ENCODE data around the gene CRYBB3. TPM values are rescaled to one million over a fixed set of nuclear protein-coding genes. Genes with fewer than 3 reads are reported as not detected.
"Not testable (repeated sequence)": the region's sequence is repeated elsewhere in the genome, so short reads cannot be mapped to it uniquely, and the experiment has no call there.

Gene CRYBB3
- total and polyA plus RNA-seq, 9 donors = 0.13 to 0.59 (median 0.28) TPM; not detected in 3

GRCh38 chr22:25203082-25203481 lies 3.4 kb downstream of the CRYBB3 start:
- Histone ChIP-seq H3K36me3 (ENCODE audit: control insufficient read depth, insufficient read depth, low read length) (no peaks in the 10 kb centered on the region), H3K4me1 (ENCODE audit: control insufficient read depth, insufficient read depth, low read length) (no peaks in the 10 kb centered on the region), H3K4me3 (ENCODE audit: low read length) (no peak overlapping the region), H3K27ac (ENCODE audit: low read length) (no peak overlapping the region), H3K9me3 (replicated peaks; ENCODE audit: control insufficient read depth, low read depth, low read length) (no peaks in the 10 kb centered on the region), H3K27me3 (ENCODE audit: control insufficient read depth, insufficient read depth, low read length) (no peaks in the 10 kb centered on the region)
- no peak for DNase-seq
- no CpG with 5 or more reads among the region's 4 CpGs for WGBS (ENCODE audit: insufficient coverage)

GRCh38 chr22:25204547-25204946 lies 4.9 kb downstream of the CRYBB3 start:
- not testable (repeated sequence) for H3K9me3 ChIP-seq (replicated peaks; ENCODE audit: control insufficient read depth, low read depth, low read length); H3K4me1 ChIP-seq (ENCODE audit: control insufficient read depth, insufficient read depth, low read length); H3K36me3 ChIP-seq (ENCODE audit: control insufficient read depth, insufficient read depth, low read length); H3K4me3 ChIP-seq (ENCODE audit: low read length); DNase-seq; H3K27ac ChIP-seq (ENCODE audit: low read length); H3K27me3 ChIP-seq (ENCODE audit: control insufficient read depth, insufficient read depth, low read length)
- 55% methylated on average over 2 of the region's 7 CpGs for WGBS (ENCODE audit: insufficient coverage)

GRCh38 chr22:25205847-25206246 lies 6.2 kb downstream of the CRYBB3 start:
- H3K27me3 ChIP-seq (ENCODE audit: control insufficient read depth, insufficient read depth, low read length) = no peaks in the 10 kb centered on the region
- H3K36me3 ChIP-seq (ENCODE audit: control insufficient read depth, insufficient read depth, low read length) = no peaks in the 10 kb centered on the region
- WGBS (ENCODE audit: insufficient coverage) = no CpG with 5 or more reads among the region's 1 CpG

GRCh38 chr22:25206998-25207397 lies 7.3 kb downstream of the CRYBB3 start:
- H3K4me3 ChIP-seq (ENCODE audit: low read length) = no peak overlapping the region
- H3K36me3 ChIP-seq (ENCODE audit: control insufficient read depth, insufficient read depth, low read length) = no peaks in the 10 kb centered on the region
- WGBS (ENCODE audit: insufficient coverage) = 88% methylated on average over 21 of the region's 21 CpGs
- no peak overlapping the region for H3K27ac ChIP-seq (ENCODE audit: low read length)
- no peaks in the 10 kb centered on the region for H3K27me3 ChIP-seq (ENCODE audit: control insufficient read depth, insufficient read depth, low read length)
- DNase-seq = no peak
- H3K4me1 ChIP-seq (ENCODE audit: control insufficient read depth, insufficient read depth, low read length) = no peaks in the 10 kb centered on the region
- no peaks in the 10 kb centered on the region for H3K9me3 ChIP-seq (replicated peaks; ENCODE audit: control insufficient read depth, low read depth, low read length)

More at GRCh38 chr22:25205847-25206246, 6.2 kb downstream of the CRYBB3 start:
- no peak overlapping the region for H3K4me3 ChIP-seq (ENCODE audit: low read length)
- H3K27ac ChIP-seq (ENCODE audit: low read length) = no peak overlapping the region
- H3K9me3 ChIP-seq (replicated peaks; ENCODE audit: control insufficient read depth, low read depth, low read length) = no peaks in the 10 kb centered on the region
- no peak for DNase-seq
- H3K4me1 ChIP-seq (ENCODE audit: control insufficient read depth, insufficient read depth, low read length) = no peaks in the 10 kb centered on the region

GRCh38 chr22:25207553-25208157 lies 8.0 kb downstream of the CRYBB3 start:
- Histone ChIP-seq H3K4me3 (ENCODE audit: low read length) (no peak overlapping the region), H3K27ac (ENCODE audit: low read length) (no peak overlapping the region), H3K27me3 (ENCODE audit: control insufficient read depth, insufficient read depth, low read length) (no peaks in the 10 kb centered on the region), H3K9me3 (replicated peaks; ENCODE audit: control insufficient read depth, low read depth, low read length) (no peaks in the 10 kb centered on the region), H3K4me1 (ENCODE audit: control insufficient read depth, insufficient read depth, low read length) (no peaks in the 10 kb centered on the region), H3K36me3 (ENCODE audit: control insufficient read depth, insufficient read depth, low read length) (no peaks in the 10 kb centered on the region)
- no peak for DNase-seq
- WGBS (ENCODE audit: insufficient coverage) = 100% methylated on average over 1 of the region's 2 CpGs

GRCh38 chr22:25208328-25208727 lies 8.7 kb downstream of the CRYBB3 start:
- WGBS (ENCODE audit: insufficient coverage) = 66% methylated on average over 2 of the region's 2 CpGs
- H3K27me3 ChIP-seq (ENCODE audit: control insufficient read depth, insufficient read depth, low read length) = no peaks in the 10 kb centered on the region
- H3K36me3 ChIP-seq (ENCODE audit: control insufficient read depth, insufficient read depth, low read length) = no peaks in the 10 kb centered on the region
- H3K4me3 ChIP-seq (ENCODE audit: low read length) = no peak overlapping the region
- DNase-seq = no peak
- H3K27ac ChIP-seq (ENCODE audit: low read length) = no peak overlapping the region
- no peaks in the 10 kb centered on the region for H3K4me1 ChIP-seq (ENCODE audit: control insufficient read depth, insufficient read depth, low read length)
- peaks cover 1% of the 10 kb centered on the region for H3K9me3 ChIP-seq (replicated peaks; ENCODE audit: control insufficient read depth, low read depth, low read length)

GRCh38 chr22:25208743-25209505 lies 9.3 kb downstream of the CRYBB3 start:
- no peak for DNase-seq
- Histone ChIP-seq H3K4me1 (ENCODE audit: control insufficient read depth, insufficient read depth, low read length) (no peaks in the 10 kb centered on the region), H3K27ac (ENCODE audit: low read length) (no peak overlapping the region), H3K4me3 (ENCODE audit: low read length) (no peak overlapping the region), H3K27me3 (ENCODE audit: control insufficient read depth, insufficient read depth, low read length) (no peaks in the 10 kb centered on the region), H3K36me3 (ENCODE audit: control insufficient read depth, insufficient read depth, low read length) (no peaks in the 10 kb centered on the region), H3K9me3 (replicated peaks; ENCODE audit: control insufficient read depth, low read depth, low read length) (peaks cover 4% of the 10 kb centered on the region)
- 92% methylated on average over 6 of the region's 17 CpGs for WGBS (ENCODE audit: insufficient coverage)

- no peak for DNase-seq
- Histone ChIP-seq H3K9me3 (replicated peaks; ENCODE audit: control insufficient read depth, low read depth, low read length) (peaks cover 4% of the 10 kb centered on the region), H3K36me3 (ENCODE audit: control insufficient read depth, insufficient read depth, low read length) (no peaks in the 10 kb centered on the region), H3K4me1 (ENCODE audit: control insufficient read depth, insufficient read depth, low read length) (no peaks in the 10 kb centered on the region), H3K4me3 (ENCODE audit: low read length) (no peak overlapping the region), H3K27ac (ENCODE audit: low read length) (no peak overlapping the region), H3K27me3 (ENCODE audit: control insufficient read depth, insufficient read depth, low read length) (no peaks in the 10 kb centered on the region)
- 86% methylated on average over 2 of the region's 3 CpGs for WGBS (ENCODE audit: insufficient coverage)
Observed at GRCh38 chr22:25210793-25211192, 11.1 kb downstream of the CRYBB3 start.

GRCh38 chr22:25212337-25212736 lies 12.7 kb downstream of the CRYBB3 start:
- H3K36me3 ChIP-seq (ENCODE audit: control insufficient read depth, insufficient read depth, low read length) = no peaks in the 10 kb centered on the region
- H3K27ac ChIP-seq (ENCODE audit: low read length) = no peak overlapping the region
- peaks cover 4% of the 10 kb centered on the region for H3K9me3 ChIP-seq (replicated peaks; ENCODE audit: control insufficient read depth, low read depth, low read length)
- no peak overlapping the region for H3K4me3 ChIP-seq (ENCODE audit: low read length)
- no peaks in the 10 kb centered on the region for H3K4me1 ChIP-seq (ENCODE audit: control insufficient read depth, insufficient read depth, low read length)
- 10% methylated on average over 2 of the region's 3 CpGs for WGBS (ENCODE audit: insufficient coverage)
- H3K27me3 ChIP-seq (ENCODE audit: control insufficient read depth, insufficient read depth, low read length) = no peaks in the 10 kb centered on the region
- DNase-seq = no peak

GRCh38 chr22:25213221-25213620 lies 13.6 kb downstream of the CRYBB3 start:
- Histone ChIP-seq H3K27ac (ENCODE audit: low read length) (no peak overlapping the region), H3K4me3 (ENCODE audit: low read length) (no peak overlapping the region), H3K36me3 (ENCODE audit: control insufficient read depth, insufficient read depth, low read length) (no peaks in the 10 kb centered on the region), H3K4me1 (ENCODE audit: control insufficient read depth, insufficient read depth, low read length) (no peaks in the 10 kb centered on the region), H3K9me3 (replicated peaks; ENCODE audit: control insufficient read depth, low read depth, low read length) (peaks cover 4% of the 10 kb centered on the region), H3K27me3 (ENCODE audit: control insufficient read depth, insufficient read depth, low read length) (no peaks in the 10 kb centered on the region)
- DNase-seq = no peak
- 83% methylated on average over 1 of the region's 3 CpGs for WGBS (ENCODE audit: insufficient coverage)
